Neural cell (in vitro differentiated cells): ENCODE measurements around the gene ATPAF2. TPM values are rescaled to one million over a fixed set of nuclear protein-coding genes. Genes with fewer than 3 reads are reported as not detected.

Source experiments
- H2AFZ ChIP-seq: fragments of 200-600, 300-800 bp; sonication (generic), shearing (Covaris generic); 2 replicates; pipeline ENCODE4 v1.6.0; 2014; ENCODE audit warnings: low read depth, mild to moderate bottlenecking, antibody characterized with exemption, low read length, moderate library complexity
- H3F3A ChIP-seq: fragments of 200-600 bp; shearing (Covaris generic); 2 replicates; pipeline ENCODE4 v1.6.1; 2016; ENCODE audit warnings: mild to moderate bottlenecking, moderate library complexity, mixed read lengths, antibody characterized with exemption, low read length; ENCODE audit not compliant: insufficient read depth, poor library complexity, severe bottlenecking
- H3K27ac ChIP-seq: fragments of 200-600, 300-800 bp; sonication (generic), shearing (Covaris generic); 2 replicates; pipeline ENCODE4 v1.5.1; 2014; ENCODE audit warnings: mild to moderate bottlenecking, low read length, moderate library complexity
- H3K27me3 ChIP-seq: fragments of 300-800, 200-600 bp; sonication (generic), shearing (Covaris generic); 2 replicates; pipeline ENCODE4 v1.6.0; 2014; ENCODE audit warnings: mild to moderate bottlenecking, low read depth, low read length, moderate library complexity; ENCODE audit not compliant: insufficient read depth
- H3K36me3 ChIP-seq: fragments of 300-800, 200-600 bp; sonication (generic), shearing (Covaris generic); 2 replicates; pipeline ENCODE4 v1.5.1; 2014; ENCODE audit warnings: mild to moderate bottlenecking, antibody characterized with exemption, low read length, moderate library complexity; ENCODE audit not compliant: insufficient read depth
- H3K4me2 ChIP-seq: fragments of 300-800, 200-600 bp; sonication (generic), shearing (Covaris generic); 2 replicates; pipeline ENCODE4 v1.6.0; 2014; ENCODE audit warnings: mild to moderate bottlenecking, low read length
- H3K4me3 ChIP-seq: fragments of 300-800, 200-600 bp; sonication (generic), shearing (Covaris generic); 2 replicates; pipeline ENCODE4 v1.5.1; 2014; ENCODE audit warnings: mild to moderate bottlenecking, low read length, moderate library complexity
- H3K79me2 ChIP-seq: fragments of 200-600 bp; shearing (Covaris generic); replicated peaks from 2 replicates; pipeline ENCODE4 v1.6.0; 2014; ENCODE audit warnings: mild to moderate bottlenecking, low read length, moderate library complexity; ENCODE audit not compliant: insufficient read depth
- H3K9ac ChIP-seq: fragments of 300-800, 200-600 bp; sonication (generic), shearing (Covaris generic); 2 replicates; pipeline ENCODE4 v1.6.1; 2016; ENCODE audit warnings: mild to moderate bottlenecking, low read length, mixed read lengths
- H3K9me2 ChIP-seq: fragments of 200-600 bp; shearing (Covaris generic); 2 replicates; pipeline ENCODE4 v1.6.1; 2016; ENCODE audit warnings: mild to moderate bottlenecking, low read length, mixed read lengths; ENCODE audit not compliant: insufficient read depth
- H3K9me3 ChIP-seq: fragments of 200-600, 300-800 bp; sonication (generic), shearing (Covaris generic); 2 replicates; pipeline ENCODE4 v1.6.1; 2016; ENCODE audit warnings: mild to moderate bottlenecking, mixed run types, low read length, moderate library complexity, mixed read lengths
- H4K20me1 ChIP-seq: fragments of 200-600 bp; shearing (Covaris generic); 2 replicates; pipeline ENCODE4 v1.6.1; 2016; ENCODE audit warnings: mild to moderate bottlenecking, mixed run types; ENCODE audit not compliant: insufficient read depth
- EP300 ChIP-seq: fragments of 450-650 bp; conservative IDR thresholded peaks from 2 replicates; pipeline ENCODE4 v1.6.1; 2014; ENCODE audit warnings: antibody characterized with exemption, mild to moderate bottlenecking, moderate library complexity; ENCODE audit not compliant: poor library complexity, severe bottlenecking
- EZH2 ChIP-seq: fragments of 200-600, 300-800 bp; shearing (Covaris generic), sonication (generic); IDR thresholded peaks from 2 replicates; pipeline ENCODE4 v1.6.1; 2014; ENCODE audit warnings: antibody characterized with exemption, low read length, borderline replicate concordance, mild to moderate bottlenecking; ENCODE audit not compliant: insufficient read depth, poor library complexity, severe bottlenecking
- MXI1 ChIP-seq: fragments of 450-650 bp; conservative IDR thresholded peaks from 2 replicates; pipeline ENCODE4 v1.6.1; 2014; ENCODE audit warnings: antibody characterized with exemption, mild to moderate bottlenecking; ENCODE audit not compliant: poor library complexity, severe bottlenecking
- POLR2AphosphoS5 ChIP-seq: IDR thresholded peaks from 2 replicates; pipeline ENCODE4 v1.6.1; 2012
- RAD21 ChIP-seq: fragments of 450-650 bp; conservative IDR thresholded peaks from 2 replicates; pipeline ENCODE4 v1.6.1; 2014; ENCODE audit warnings: antibody characterized with exemption, mild to moderate bottlenecking, moderate library complexity
- SMC3 ChIP-seq: fragments of 450-650 bp; conservative IDR thresholded peaks from 2 replicates; pipeline ENCODE4 v1.6.1; 2014; ENCODE audit warnings: antibody characterized with exemption, mild to moderate bottlenecking, moderate library complexity; ENCODE audit not compliant: poor library complexity
- TAF1 ChIP-seq: IDR thresholded peaks from 2 replicates; pipeline ENCODE4 v1.6.1; 2012; ENCODE audit warnings: low read depth
- polyA plus RNA-seq: library from polyadenylated mRNA; depleted of rRNA; stranded (reverse); fragments of >200 nt; gene quantifications from 2 replicates; pipeline ENCODE4 v1.2.3, GENCODE V29; 2014
- TF ChIP-seq, protein P1 (sequence below): IDR thresholded peaks from 2 replicates; pipeline ENCODE4 v1.6.1; 2012; ENCODE audit warnings: borderline replicate concordance
- TF ChIP-seq, protein P2 (sequence below): fragments of 450-650 bp; IDR thresholded peaks from 2 replicates; pipeline ENCODE4 v1.5.1; 2014; ENCODE audit warnings: antibody characterized with exemption, mild to moderate bottlenecking, moderate library complexity; ENCODE audit not compliant: poor library complexity, severe bottlenecking

The ATPAF2 gene
- polyA plus RNA-seq, 1 donor from 2014 or later: 33.3 TPM

DNA sequence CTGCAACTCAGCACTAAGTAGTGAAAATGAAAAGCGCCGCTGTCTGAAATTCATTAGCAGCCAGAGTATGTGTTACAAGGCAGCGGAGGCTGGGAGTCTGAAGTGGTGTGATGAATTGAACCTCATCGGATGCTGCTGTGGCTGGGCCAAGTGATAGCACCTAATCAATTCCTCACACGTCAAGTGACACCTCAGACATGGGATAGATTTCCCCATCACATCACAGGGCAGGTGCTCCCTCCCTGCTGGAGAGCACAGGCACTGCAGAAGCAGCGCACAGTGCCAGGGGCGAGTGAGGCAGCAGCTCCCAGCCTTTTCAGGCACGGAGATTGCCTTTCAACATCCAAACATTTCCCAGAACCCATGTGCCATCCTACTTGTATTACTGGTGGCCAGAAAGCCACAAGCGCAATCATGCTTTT, 34.1 kb downstream of the ATPAF2 start:
- Histone ChIP-seq H3F3A (no peaks in the 10 kb centered on the region), H3K9me3 (no peaks in the 10 kb centered on the region), H3K4me2 (no peak overlapping the region), H2AFZ (no peak overlapping the region), H3K36me3 (no peaks in the 10 kb centered on the region), H3K27ac (peak overlapping the region; percentile 86), H3K9ac (peak overlapping the region; percentile 53), H3K9me2 (no peaks in the 10 kb centered on the region), H3K4me3 (peak overlapping the region; percentile 11), H3K79me2 (no peaks in the 10 kb centered on the region), H3K27me3 (no peaks in the 10 kb centered on the region), H4K20me1 (no peaks in the 10 kb centered on the region)
- TF ChIP-seq SMC3 (peak; percentile 71), EP300 (peak; percentile 91), TAF1 (peak; percentile 44), RAD21 (peak; percentile 66), MXI1 (no peak), EZH2 (no peak), POLR2AphosphoS5 (peak; percentile 82)
- TF ChIP-seq, protein P1, sequence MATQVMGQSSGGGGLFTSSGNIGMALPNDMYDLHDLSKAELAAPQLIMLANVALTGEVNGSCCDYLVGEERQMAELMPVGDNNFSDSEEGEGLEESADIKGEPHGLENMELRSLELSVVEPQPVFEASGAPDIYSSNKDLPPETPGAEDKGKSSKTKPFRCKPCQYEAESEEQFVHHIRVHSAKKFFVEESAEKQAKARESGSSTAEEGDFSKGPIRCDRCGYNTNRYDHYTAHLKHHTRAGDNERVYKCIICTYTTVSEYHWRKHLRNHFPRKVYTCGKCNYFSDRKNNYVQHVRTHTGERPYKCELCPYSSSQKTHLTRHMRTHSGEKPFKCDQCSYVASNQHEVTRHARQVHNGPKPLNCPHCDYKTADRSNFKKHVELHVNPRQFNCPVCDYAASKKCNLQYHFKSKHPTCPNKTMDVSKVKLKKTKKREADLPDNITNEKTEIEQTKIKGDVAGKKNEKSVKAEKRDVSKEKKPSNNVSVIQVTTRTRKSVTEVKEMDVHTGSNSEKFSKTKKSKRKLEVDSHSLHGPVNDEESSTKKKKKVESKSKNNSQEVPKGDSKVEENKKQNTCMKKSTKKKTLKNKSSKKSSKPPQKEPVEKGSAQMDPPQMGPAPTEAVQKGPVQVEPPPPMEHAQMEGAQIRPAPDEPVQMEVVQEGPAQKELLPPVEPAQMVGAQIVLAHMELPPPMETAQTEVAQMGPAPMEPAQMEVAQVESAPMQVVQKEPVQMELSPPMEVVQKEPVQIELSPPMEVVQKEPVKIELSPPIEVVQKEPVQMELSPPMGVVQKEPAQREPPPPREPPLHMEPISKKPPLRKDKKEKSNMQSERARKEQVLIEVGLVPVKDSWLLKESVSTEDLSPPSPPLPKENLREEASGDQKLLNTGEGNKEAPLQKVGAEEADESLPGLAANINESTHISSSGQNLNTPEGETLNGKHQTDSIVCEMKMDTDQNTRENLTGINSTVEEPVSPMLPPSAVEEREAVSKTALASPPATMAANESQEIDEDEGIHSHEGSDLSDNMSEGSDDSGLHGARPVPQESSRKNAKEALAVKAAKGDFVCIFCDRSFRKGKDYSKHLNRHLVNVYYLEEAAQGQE: peak; percentile 63
- TF ChIP-seq, protein P2, sequence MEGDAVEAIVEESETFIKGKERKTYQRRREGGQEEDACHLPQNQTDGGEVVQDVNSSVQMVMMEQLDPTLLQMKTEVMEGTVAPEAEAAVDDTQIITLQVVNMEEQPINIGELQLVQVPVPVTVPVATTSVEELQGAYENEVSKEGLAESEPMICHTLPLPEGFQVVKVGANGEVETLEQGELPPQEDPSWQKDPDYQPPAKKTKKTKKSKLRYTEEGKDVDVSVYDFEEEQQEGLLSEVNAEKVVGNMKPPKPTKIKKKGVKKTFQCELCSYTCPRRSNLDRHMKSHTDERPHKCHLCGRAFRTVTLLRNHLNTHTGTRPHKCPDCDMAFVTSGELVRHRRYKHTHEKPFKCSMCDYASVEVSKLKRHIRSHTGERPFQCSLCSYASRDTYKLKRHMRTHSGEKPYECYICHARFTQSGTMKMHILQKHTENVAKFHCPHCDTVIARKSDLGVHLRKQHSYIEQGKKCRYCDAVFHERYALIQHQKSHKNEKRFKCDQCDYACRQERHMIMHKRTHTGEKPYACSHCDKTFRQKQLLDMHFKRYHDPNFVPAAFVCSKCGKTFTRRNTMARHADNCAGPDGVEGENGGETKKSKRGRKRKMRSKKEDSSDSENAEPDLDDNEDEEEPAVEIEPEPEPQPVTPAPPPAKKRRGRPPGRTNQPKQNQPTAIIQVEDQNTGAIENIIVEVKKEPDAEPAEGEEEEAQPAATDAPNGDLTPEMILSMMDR: peak; percentile 86

- Histone ChIP-seq H3F3A (no peaks in the 10 kb centered on the region), H3K36me3 (no peaks in the 10 kb centered on the region), H4K20me1 (no peaks in the 10 kb centered on the region), H2AFZ (no peak overlapping the region), H3K79me2 (no peaks in the 10 kb centered on the region), H3K4me3 (peak overlapping the region; percentile 11), H3K4me2 (no peak overlapping the region), H3K27me3 (no peaks in the 10 kb centered on the region), H3K9me3 (no peaks in the 10 kb centered on the region), H3K27ac (peak overlapping the region; percentile 86), H3K9me2 (no peaks in the 10 kb centered on the region), H3K9ac (peak overlapping the region; percentile 53)
- TF ChIP-seq TAF1 (no peak), POLR2AphosphoS5 (no peak), EZH2 (no peak), MXI1 (no peak), SMC3 (no peak), RAD21 (no peak), EP300 (no peak)
- TF ChIP-seq, protein P1: no peak
- TF ChIP-seq, protein P2: no peak
Observed at GRCh38 chr17:18004345-18004744, 34.6 kb downstream of the ATPAF2 start.
